T-helper 2 cell (primary cell): ENCODE results near the gene HRAS.
A peak's percentile ranks its signal among the peaks of the same experiment; 100 is the strongest.

Experiments
- DNase-seq, 5 experiments: peaks; one replicate each; pipeline versions ENCODE4 v3.0.0 to v3.0.0-alpha.2; 2012 to 2022

Gene HRAS

GRCh38 chr11:567011-567628, 31.7 kb upstream of the HRAS start:
- no peak for DNase-seq

GRCh38 chr11:565921-566509, 30.6 kb upstream of the HRAS start:
- no peak for DNase-seq

GRCh38 chr11:563812-564578, 28.6 kb upstream of the HRAS start:
- DNase-seq: no peak

GRCh38 chr11:563066-563811, 27.9 kb upstream of the HRAS start:
- no peak for DNase-seq

- no peak for DNase-seq
These were observed 26.8 kb upstream of the HRAS start for GRCh38 chr11:562046-562645.

GRCh38 chr11:561148-562003, 26.0 kb upstream of the HRAS start:
- DNase-seq: no peak

- peak; percentile 89 to 94 (median 92) for DNase-seq
These were observed 25.1 kb upstream of the HRAS start, which contains the start of the genes LMNTD2 and RASSF7 for GRCh38 chr11:560305-561147. Gene LMNTD2 (minus strand): TSS chr11:560738. CDS start chr11:560716, 22 bp downstream. Gene RASSF7 (plus strand): TSS chr11:560970. CDS start chr11:561769, 799 bp downstream.

GRCh38 chr11:559712-560304, 24.4 kb upstream of the HRAS start:
- DNase-seq: no peak

- no peak for DNase-seq
These were observed 23.7 kb upstream of the HRAS start for GRCh38 chr11:559020-559620.

- DNase-seq: no peak
These were observed 23.1 kb upstream of the HRAS start for GRCh38 chr11:558503-558902.

GRCh38 chr11:557328-558132, 22.2 kb upstream of the HRAS start:
- DNase-seq: no peak

- no peak for DNase-seq
These were observed 21.4 kb upstream of the HRAS start for GRCh38 chr11:556662-557256.

GRCh38 chr11:555780-556661, 20.6 kb upstream of the HRAS start:
- DNase-seq: peak in 1 of 5 experiments; percentile 48

GRCh38 chr11:555227-555779, 19.9 kb upstream of the HRAS start:
- DNase-seq: peak in 1 of 5 experiments; percentile 33

GRCh38 chr11:554428-555226, 19.3 kb upstream of the HRAS start:
- DNase-seq: peak; percentile 62 to 80 (median 66)

GRCh38 chr11:553988-554340, 18.6 kb upstream of the HRAS start:
- no peak for DNase-seq
